ENCODE measurements around the gene U2AF2. TPM values are rescaled to one million over a fixed set of nuclear protein-coding genes. Genes with fewer than 3 reads are reported as not detected.

U2AF2 gene
- total and polyA plus RNA-seq, 2 experiments from 2014 or later: 16.1 to 99.6 TPM

DNA sequence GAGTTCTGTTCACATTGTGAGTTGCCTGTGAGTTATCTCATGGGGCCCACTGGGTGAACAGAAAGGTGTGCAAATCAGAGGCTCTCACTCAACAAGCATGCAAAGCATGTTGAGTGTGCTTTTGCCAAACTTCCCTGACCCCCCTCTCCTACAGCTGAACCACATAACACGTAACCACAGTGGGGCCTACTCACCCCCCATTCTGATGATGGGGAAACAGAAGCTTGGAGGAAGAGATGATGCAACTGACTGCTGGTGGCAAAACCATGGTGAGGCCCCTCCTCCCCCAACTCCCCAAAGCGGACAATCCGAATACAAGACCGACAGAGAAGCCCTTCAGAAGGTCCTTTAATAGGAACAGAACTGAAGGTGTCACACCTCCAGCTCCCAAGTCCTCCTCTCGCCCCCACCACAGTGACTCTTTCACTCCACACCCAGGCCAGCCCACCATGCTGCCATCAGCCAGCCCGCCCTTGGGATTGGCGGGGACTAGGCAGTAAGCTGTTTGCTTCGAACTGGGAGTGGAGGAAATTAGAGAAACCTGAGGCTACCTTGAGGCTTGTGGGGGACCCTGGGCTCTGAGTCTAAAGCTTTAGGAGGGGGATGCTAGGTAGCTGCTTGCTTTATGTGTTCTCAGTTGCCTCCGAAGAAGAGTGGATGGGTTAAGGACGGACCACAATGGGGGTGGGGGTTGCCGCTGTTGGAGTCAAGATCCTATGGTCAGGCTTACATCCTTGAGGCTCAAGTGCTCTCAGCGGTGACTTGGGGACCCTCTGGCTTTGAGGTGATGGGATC is 34.2 kb upstream of the U2AF2 start:
- H3K4me1 ChIP-seq (ENCODE audit: insufficient read depth): peaks cover 4% of the 10 kb centered on the region
- 96% methylated on average over 12 of the region's 12 CpGs for WGBS (ENCODE audit: low lambda C conversion rate, missing lambda C conversion rate)

GRCh38 chr19:55621205-55621672 is 33.6 kb upstream of the U2AF2 start:
- Histone ChIP-seq H3K4me1 (ENCODE audit: insufficient read depth) (peaks cover 4% of the 10 kb centered on the region), H2AFZ (no peak overlapping the region), H3K79me2 (peaks cover 14% of the 10 kb centered on the region), H3K27ac (no peak overlapping the region), H3K27me3 (no peaks in the 10 kb centered on the region), H4K20me1 (ENCODE audit: insufficient read depth, poor library complexity, severe bottlenecking) (peaks cover 5% of the 10 kb centered on the region), H3K4me2 (no peak overlapping the region), H3K9me2 (replicated peaks; ENCODE audit: insufficient read depth) (no peaks in the 10 kb centered on the region), H3K9me3 (ENCODE audit: low read depth) (no peaks in the 10 kb centered on the region), H3K36me3 (replicated peaks; ENCODE audit: insufficient read depth, low read depth) (no peaks in the 10 kb centered on the region), H3K4me3 (no peak overlapping the region)
- TF ChIP-seq CTCF (IDR thresholded peaks at IDR 0.05; ENCODE audit: poor library complexity) (no peak), EZH2phosphoT487 (IDR thresholded peaks at IDR 0.05; ENCODE audit: low read depth, severe bottlenecking, unreplicated experiment) (no peak), EZH2 (IDR thresholded peaks at IDR 0.05; ENCODE audit: borderline replicate concordance) (no peak)
- DNase-seq (ENCODE audit: low spot score): no peak
- 94% methylated on average over 9 of the region's 9 CpGs for WGBS (ENCODE audit: low lambda C conversion rate, missing lambda C conversion rate)

More for the DNA sequence above, 34.2 kb upstream of the U2AF2 start:
- H3K36me3 ChIP-seq (replicated peaks; ENCODE audit: insufficient read depth, low read depth): no peaks in the 10 kb centered on the region
- no peaks in the 10 kb centered on the region for H3K9me3 ChIP-seq (ENCODE audit: low read depth)
- H3K4me3 ChIP-seq: no peak overlapping the region
- H3K4me2 ChIP-seq: no peak overlapping the region
- no peak for TF ChIP-seq CTCF (IDR thresholded peaks at IDR 0.05; ENCODE audit: poor library complexity)
- TF ChIP-seq EZH2phosphoT487 (IDR thresholded peaks at IDR 0.05; ENCODE audit: low read depth, severe bottlenecking, unreplicated experiment): no peak
- no peak for TF ChIP-seq EZH2 (IDR thresholded peaks at IDR 0.05; ENCODE audit: borderline replicate concordance)
- no peaks in the 10 kb centered on the region for H3K27me3 ChIP-seq
- H3K9me2 ChIP-seq (replicated peaks; ENCODE audit: insufficient read depth): no peaks in the 10 kb centered on the region
- peaks cover 14% of the 10 kb centered on the region for H3K79me2 ChIP-seq
- H3K27ac ChIP-seq: no peak overlapping the region
- H4K20me1 ChIP-seq (ENCODE audit: insufficient read depth, poor library complexity, severe bottlenecking): peaks cover 5% of the 10 kb centered on the region
- no peak overlapping the region for H2AFZ ChIP-seq
- DNase-seq (ENCODE audit: low spot score): no peak

GRCh38 chr19:55621673-55622231 is 33.1 kb upstream of the U2AF2 start:
- Histone ChIP-seq H3K9me3 (ENCODE audit: low read depth) (no peaks in the 10 kb centered on the region), H3K9me2 (replicated peaks; ENCODE audit: insufficient read depth) (no peaks in the 10 kb centered on the region), H2AFZ (no peak overlapping the region), H3K27me3 (no peaks in the 10 kb centered on the region), H3K4me3 (no peak overlapping the region), H3K36me3 (replicated peaks; ENCODE audit: insufficient read depth, low read depth) (no peaks in the 10 kb centered on the region), H3K27ac (no peak overlapping the region), H3K4me1 (ENCODE audit: insufficient read depth) (peaks cover 4% of the 10 kb centered on the region), H4K20me1 (ENCODE audit: insufficient read depth, poor library complexity, severe bottlenecking) (peaks cover 5% of the 10 kb centered on the region), H3K79me2 (peaks cover 14% of the 10 kb centered on the region), H3K4me2 (no peak overlapping the region)
- DNase-seq (ENCODE audit: low spot score): no peak
- TF ChIP-seq CTCF (IDR thresholded peaks at IDR 0.05; ENCODE audit: poor library complexity) (no peak), EZH2 (IDR thresholded peaks at IDR 0.05; ENCODE audit: borderline replicate concordance) (no peak), EZH2phosphoT487 (IDR thresholded peaks at IDR 0.05; ENCODE audit: low read depth, severe bottlenecking, unreplicated experiment) (no peak)
- 98% methylated on average over 44 of the region's 55 CpGs for WGBS (ENCODE audit: low lambda C conversion rate, missing lambda C conversion rate)

Measured in hepatocyte (in vitro differentiated cells).